Measurements from ENCODE around the gene NUMB.

The NUMB gene

GRCh38 chr14:73238941-73239340 is 219.4 kb downstream of the NUMB start:
- DNase-seq (ENCODE audit: insufficient read length) (no peak), FAIRE-seq (peak; percentile 57)
- TF ChIP-seq TAF1 (IDR thresholded peaks at IDR 0.05; ENCODE audit: borderline replicate concordance, low read depth, low read length) (no peak), POLR2AphosphoS5 (IDR thresholded peaks at IDR 0.05; ENCODE audit: low read depth, low read length) (no peak), POLR2A (IDR thresholded peaks at IDR 0.05; ENCODE audit: low read depth, low read length) (no peak)

- DNase-seq (ENCODE audit: insufficient read length) (no peak), FAIRE-seq (no peak)
- TF ChIP-seq POLR2A (IDR thresholded peaks at IDR 0.05; ENCODE audit: low read depth, low read length): no peak
- TF ChIP-seq POLR2AphosphoS5 (IDR thresholded peaks at IDR 0.05; ENCODE audit: low read depth, low read length): no peak
- TF ChIP-seq TAF1 (IDR thresholded peaks at IDR 0.05; ENCODE audit: borderline replicate concordance, low read depth, low read length): no peak
Measured at GRCh38 chr14:73238424-73238852, 219.9 kb downstream of the NUMB start.

GRCh38 chr14:73237786-73238423 is 220.4 kb downstream of the NUMB start:
- no peak for DNase-seq (ENCODE audit: insufficient read length)
- TF ChIP-seq POLR2A (IDR thresholded peaks at IDR 0.05; ENCODE audit: low read depth, low read length) (no peak), POLR2AphosphoS5 (IDR thresholded peaks at IDR 0.05; ENCODE audit: low read depth, low read length) (no peak), TAF1 (IDR thresholded peaks at IDR 0.05; ENCODE audit: borderline replicate concordance, low read depth, low read length) (no peak)
- FAIRE-seq: no peak

GRCh38 chr14:73237219-73237785 is 221.0 kb downstream of the NUMB start, which contains the start of gene PAPLN:
Gene PAPLN, plus strand, starts transcription at chr14:73237506. Its CDS starts 2,273 bp downstream, at chr14:73239779.
- FAIRE-seq (no peak), DNase-seq (ENCODE audit: insufficient read length) (no peak)
- TF ChIP-seq POLR2A (IDR thresholded peaks at IDR 0.05; ENCODE audit: low read depth, low read length) (no peak), POLR2AphosphoS5 (IDR thresholded peaks at IDR 0.05; ENCODE audit: low read depth, low read length) (no peak), TAF1 (IDR thresholded peaks at IDR 0.05; ENCODE audit: borderline replicate concordance, low read depth, low read length) (no peak)

GRCh38 chr14:73236752-73237218 is 221.6 kb downstream of the NUMB start:
- no peak for FAIRE-seq
- no peak for TF ChIP-seq POLR2AphosphoS5 (IDR thresholded peaks at IDR 0.05; ENCODE audit: low read depth, low read length)
- no peak for TF ChIP-seq POLR2A (IDR thresholded peaks at IDR 0.05; ENCODE audit: low read depth, low read length)
- no peak for TF ChIP-seq TAF1 (IDR thresholded peaks at IDR 0.05; ENCODE audit: borderline replicate concordance, low read depth, low read length)
- DNase-seq (ENCODE audit: insufficient read length): no peak

- FAIRE-seq (no peak), DNase-seq (ENCODE audit: insufficient read length) (no peak)
- TF ChIP-seq TAF1 (IDR thresholded peaks at IDR 0.05; ENCODE audit: borderline replicate concordance, low read depth, low read length): no peak
- TF ChIP-seq POLR2AphosphoS5 (IDR thresholded peaks at IDR 0.05; ENCODE audit: low read depth, low read length): no peak
- TF ChIP-seq POLR2A (IDR thresholded peaks at IDR 0.05; ENCODE audit: low read depth, low read length): no peak
Measured at GRCh38 chr14:73236157-73236556, 222.2 kb downstream of the NUMB start.

GRCh38 chr14:73235531-73236155 is 222.7 kb downstream of the NUMB start:
- DNase-seq (ENCODE audit: insufficient read length) (no peak), FAIRE-seq (no peak)
- TF ChIP-seq TAF1 (IDR thresholded peaks at IDR 0.05; ENCODE audit: borderline replicate concordance, low read depth, low read length) (no peak), POLR2A (IDR thresholded peaks at IDR 0.05; ENCODE audit: low read depth, low read length) (no peak), POLR2AphosphoS5 (IDR thresholded peaks at IDR 0.05; ENCODE audit: low read depth, low read length) (no peak)

GRCh38 chr14:73234586-73235394 is 223.6 kb downstream of the NUMB start:
- DNase-seq (ENCODE audit: insufficient read length) (no peak), FAIRE-seq (no peak)
- TF ChIP-seq POLR2A (IDR thresholded peaks at IDR 0.05; ENCODE audit: low read depth, low read length): no peak
- no peak for TF ChIP-seq TAF1 (IDR thresholded peaks at IDR 0.05; ENCODE audit: borderline replicate concordance, low read depth, low read length)
- no peak for TF ChIP-seq POLR2AphosphoS5 (IDR thresholded peaks at IDR 0.05; ENCODE audit: low read depth, low read length)

GRCh38 chr14:73234029-73234428 is 224.3 kb downstream of the NUMB start:
- DNase-seq (ENCODE audit: insufficient read length) (no peak), FAIRE-seq (no peak)
- TF ChIP-seq POLR2AphosphoS5 (IDR thresholded peaks at IDR 0.05; ENCODE audit: low read depth, low read length) (no peak), TAF1 (IDR thresholded peaks at IDR 0.05; ENCODE audit: borderline replicate concordance, low read depth, low read length) (no peak)

GRCh38 chr14:73233564-73233963 is 224.8 kb downstream of the NUMB start:
- no peak for DNase-seq (ENCODE audit: insufficient read length)
- FAIRE-seq: no peak
- TF ChIP-seq TAF1 (IDR thresholded peaks at IDR 0.05; ENCODE audit: borderline replicate concordance, low read depth, low read length): no peak
- no peak for TF ChIP-seq POLR2A (IDR thresholded peaks at IDR 0.05; ENCODE audit: low read depth, low read length)
- TF ChIP-seq POLR2AphosphoS5 (IDR thresholded peaks at IDR 0.05; ENCODE audit: low read depth, low read length): no peak

- FAIRE-seq (no peak), DNase-seq (ENCODE audit: insufficient read length) (no peak)
- TF ChIP-seq TAF1 (IDR thresholded peaks at IDR 0.05; ENCODE audit: borderline replicate concordance, low read depth, low read length): no peak
- TF ChIP-seq POLR2AphosphoS5 (IDR thresholded peaks at IDR 0.05; ENCODE audit: low read depth, low read length): no peak
- no peak for TF ChIP-seq POLR2A (IDR thresholded peaks at IDR 0.05; ENCODE audit: low read depth, low read length)
Measured at GRCh38 chr14:73232984-73233383, 225.4 kb downstream of the NUMB start.
